Colonic mucosa (tissue), 4 donors: ENCODE data around the gene KRTAP4-3. TPM values are rescaled to one million over a fixed set of nuclear protein-coding genes. Genes with fewer than 3 reads are reported as not detected.
"Not testable (repeated sequence)": the region's sequence is repeated elsewhere in the genome, so short reads cannot be mapped to it uniquely, and the experiment has no call there.

Experiments used
- DNase-seq: peaks from one replicate; pipeline ENCODE4 v3.0.0-alpha.2; 2020
- H3K27ac ChIP-seq: fragments of 200-600 bp; one replicate; pipeline ENCODE4 v1.8.0; 2021
- H3K27me3 ChIP-seq: fragments of 200-600 bp; one replicate; pipeline ENCODE4 v1.8.0; 2021
- H3K36me3 ChIP-seq: fragments of 200-600 bp; one replicate; pipeline ENCODE4 v1.8.0; 2021
- H3K4me1 ChIP-seq: fragments of 200-600 bp; one replicate; pipeline ENCODE4 v1.8.0; 2021; ENCODE audit warnings: mild to moderate bottlenecking
- H3K4me3 ChIP-seq: fragments of 200-600 bp; one replicate; pipeline ENCODE4 v1.8.0; 2021
- H3K9ac ChIP-seq, 2 donors: one replicate each; pipeline ENCODE4 v1.7.0; 2013; ENCODE audit warnings: control low read depth in 2 of 2, low read depth in 2 of 2, low read length in 2 of 2
- H3K9me3 ChIP-seq: fragments of 200-600 bp; one replicate; pipeline ENCODE4 v1.8.0; 2021
- intact Hi-C: fragments of 100-400 bp; cut with DNase I; formaldehyde crosslinking; loops from one replicate; pipeline ENCODE4 v1.14.1; 2022
- total RNA-seq, 2 donors: library from RNA; stranded (reverse); fragmentation: NEBNext Ultra II Directional in 1 of 2; extraction: Animal tissue kit (Norgen Biotek cat#: 25700) in 1 of 2; gene quantifications; one replicate each; pipeline ENCODE4 v1.2.1, GENCODE V29; 2021
- TF ChIP-seq, protein P1 (sequence below): fragments of 200-600 bp; IDR thresholded peaks from one replicate; pipeline ENCODE4 v1.8.0; 2022; ENCODE audit warnings: antibody characterized with exemption, mild to moderate bottlenecking
- donor health status: healthy.
- donor health status: DM: no; HTN: no; CAD: no.
- donor health status: DM: no; HTN: no; CAD: no.

Gene KRTAP4-3
- total RNA-seq, 2 donors from 2014 or later = not detected

DNA sequence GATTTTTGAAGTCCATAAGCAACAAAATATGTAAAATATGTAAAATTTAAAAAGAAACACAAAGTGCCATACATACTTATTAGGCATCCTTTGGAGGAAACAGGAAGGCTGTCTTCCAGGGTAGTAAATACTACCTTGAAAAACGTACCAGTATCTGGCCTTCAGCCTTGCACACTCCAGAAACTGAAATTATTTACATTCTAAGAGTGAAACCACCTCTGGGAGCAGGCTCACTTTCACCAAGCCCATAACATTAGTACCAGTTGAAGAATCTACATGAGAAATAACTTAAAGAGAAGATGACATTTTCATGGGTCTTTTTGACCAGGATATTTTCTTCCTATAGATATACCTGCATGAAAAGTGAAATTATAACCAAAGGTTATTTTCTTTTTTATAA, 28.0 kb upstream of the KRTAP4-3 start:
- TF ChIP-seq, protein P1, sequence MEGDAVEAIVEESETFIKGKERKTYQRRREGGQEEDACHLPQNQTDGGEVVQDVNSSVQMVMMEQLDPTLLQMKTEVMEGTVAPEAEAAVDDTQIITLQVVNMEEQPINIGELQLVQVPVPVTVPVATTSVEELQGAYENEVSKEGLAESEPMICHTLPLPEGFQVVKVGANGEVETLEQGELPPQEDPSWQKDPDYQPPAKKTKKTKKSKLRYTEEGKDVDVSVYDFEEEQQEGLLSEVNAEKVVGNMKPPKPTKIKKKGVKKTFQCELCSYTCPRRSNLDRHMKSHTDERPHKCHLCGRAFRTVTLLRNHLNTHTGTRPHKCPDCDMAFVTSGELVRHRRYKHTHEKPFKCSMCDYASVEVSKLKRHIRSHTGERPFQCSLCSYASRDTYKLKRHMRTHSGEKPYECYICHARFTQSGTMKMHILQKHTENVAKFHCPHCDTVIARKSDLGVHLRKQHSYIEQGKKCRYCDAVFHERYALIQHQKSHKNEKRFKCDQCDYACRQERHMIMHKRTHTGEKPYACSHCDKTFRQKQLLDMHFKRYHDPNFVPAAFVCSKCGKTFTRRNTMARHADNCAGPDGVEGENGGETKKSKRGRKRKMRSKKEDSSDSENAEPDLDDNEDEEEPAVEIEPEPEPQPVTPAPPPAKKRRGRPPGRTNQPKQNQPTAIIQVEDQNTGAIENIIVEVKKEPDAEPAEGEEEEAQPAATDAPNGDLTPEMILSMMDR = no peak
- Histone ChIP-seq H3K36me3 (no peaks in the 10 kb centered on the region), H3K4me3 (no peak overlapping the region), H3K27ac (no peak overlapping the region), H3K9ac (no peak overlapping the region), H3K27me3 (no peaks in the 10 kb centered on the region), H3K9me3 (no peaks in the 10 kb centered on the region), H3K4me1 (no peaks in the 10 kb centered on the region)
- intact Hi-C loops = no loop called here
- no peak for DNase-seq

DNA sequence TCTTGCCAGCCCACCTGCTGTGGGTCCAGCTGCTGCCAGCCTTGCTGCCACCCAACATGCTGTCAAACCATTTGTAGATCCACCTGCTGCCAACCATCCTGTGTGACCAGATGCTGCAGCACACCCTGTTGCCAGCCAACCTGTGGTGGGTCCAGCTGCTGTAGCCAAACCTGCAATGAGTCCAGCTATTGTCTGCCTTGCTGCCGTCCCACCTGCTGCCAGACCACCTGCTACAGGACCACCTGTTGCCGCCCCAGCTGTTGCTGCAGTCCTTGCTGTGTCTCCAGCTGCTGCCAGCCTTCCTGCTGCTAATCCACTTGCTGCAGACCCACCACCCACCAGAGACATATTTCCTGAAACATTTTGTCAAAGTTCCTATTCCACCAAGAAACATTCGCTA, 22.3 kb upstream of the KRTAP4-3 start:
- Histone ChIP-seq H3K9me3 (no peaks in the 10 kb centered on the region), H3K27me3 (no peaks in the 10 kb centered on the region), H3K27ac (no peak overlapping the region), H3K9ac (no peak overlapping the region), H3K36me3 (no peaks in the 10 kb centered on the region), H3K4me3 (no peak overlapping the region), H3K4me1 (no peaks in the 10 kb centered on the region)
- intact Hi-C loops = no loop called here
- TF ChIP-seq, protein P1 = no peak
- DNase-seq = no peak

DNA sequence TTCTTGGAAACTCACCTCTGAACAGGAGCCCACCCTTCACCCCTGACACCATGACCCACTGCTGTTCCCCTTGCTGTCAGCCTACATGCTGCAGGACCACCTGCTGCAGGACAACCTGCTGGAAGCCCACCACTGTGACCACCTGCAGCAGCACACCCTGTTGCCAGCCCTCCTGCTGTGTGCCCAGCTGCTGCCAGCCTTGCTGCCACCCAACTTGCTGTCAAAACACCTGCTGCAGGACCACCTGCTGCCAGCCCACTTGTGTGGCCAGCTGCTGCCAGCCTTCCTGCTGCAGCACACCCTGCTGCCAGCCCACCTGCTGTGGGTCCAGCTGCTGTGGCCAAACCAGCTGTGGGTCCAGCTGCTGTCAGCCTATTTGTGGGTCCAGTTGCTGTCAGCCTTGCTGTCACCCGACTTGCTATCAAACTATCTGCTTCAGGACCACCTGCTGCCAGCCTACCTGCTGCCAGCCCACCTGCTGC, 21.9 kb upstream of the KRTAP4-3 start, which contains the start of gene KRTAP9-1:
TSS of gene KRTAP9-1 (plus strand) at position 51 of the 482 bp plus-strand sequence. CDS start at position 51, 0 bp downstream.
- H3K4me1 ChIP-seq, intact Hi-C loops, H3K9me3 ChIP-seq, DNase-seq, H3K27ac ChIP-seq, H3K36me3 ChIP-seq, H3K9ac ChIP-seq, H3K27me3 ChIP-seq, H3K4me3 ChIP-seq: not testable (repeated sequence)

DNA sequence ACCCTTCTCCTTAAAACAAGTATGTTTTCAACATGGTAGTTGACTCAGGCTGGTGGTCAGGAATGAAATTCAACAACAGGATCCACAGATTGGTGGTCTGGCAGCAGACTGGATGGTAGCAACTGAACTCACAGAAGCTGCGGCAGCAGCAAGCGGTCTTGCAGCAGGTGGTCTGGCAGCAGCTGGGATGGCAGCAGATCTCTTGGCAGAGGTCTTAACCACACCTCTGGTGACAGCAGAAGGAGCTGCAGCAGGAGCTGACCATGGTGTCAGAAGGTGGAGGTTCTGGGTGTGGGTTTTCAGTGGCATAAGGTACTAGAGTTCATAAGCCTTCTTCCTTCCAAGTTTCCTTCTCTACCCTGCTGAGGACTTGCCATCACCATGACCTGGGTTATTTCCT, 18.9 kb upstream of the KRTAP4-3 start:
- intact Hi-C loops = no loop called here
- no peak overlapping the region for H3K27ac ChIP-seq

DNA sequence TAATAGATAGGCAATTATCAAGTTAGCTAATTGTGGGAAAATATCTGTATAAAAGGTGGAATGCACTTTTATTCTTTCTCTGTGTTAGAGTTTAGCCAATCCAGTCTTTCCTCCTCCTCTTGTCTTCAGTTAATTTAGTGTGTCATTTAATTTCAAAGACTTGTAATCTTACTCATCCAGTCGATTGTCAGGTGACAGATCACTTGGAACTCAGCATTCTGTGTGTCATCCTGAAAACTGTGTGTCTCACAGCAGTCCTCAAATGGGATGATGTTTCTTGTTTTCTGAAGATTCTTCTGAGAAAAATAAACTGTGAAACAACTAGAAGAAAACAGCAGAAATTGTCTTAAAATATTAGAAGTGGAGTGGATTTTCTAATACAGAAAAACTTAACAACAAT, 17.0 kb upstream of the KRTAP4-3 start:
- Histone ChIP-seq H3K9ac (no peak overlapping the region), H3K27ac (no peak overlapping the region), H3K4me1 (no peaks in the 10 kb centered on the region), H3K4me3 (no peak overlapping the region), H3K9me3 (no peaks in the 10 kb centered on the region), H3K27me3 (no peaks in the 10 kb centered on the region), H3K36me3 (no peaks in the 10 kb centered on the region)
- TF ChIP-seq, protein P1 = no peak
- DNase-seq = no peak
- intact Hi-C loops = no loop called here

More for the DNA sequence above, 18.9 kb upstream of the KRTAP4-3 start:
- H3K4me3 ChIP-seq = no peak overlapping the region
- H3K36me3 ChIP-seq = no peaks in the 10 kb centered on the region
- no peaks in the 10 kb centered on the region for H3K27me3 ChIP-seq
- no peak overlapping the region for H3K9ac ChIP-seq
- no peaks in the 10 kb centered on the region for H3K4me1 ChIP-seq
- no peak for DNase-seq
- TF ChIP-seq, protein P1 = no peak
- H3K9me3 ChIP-seq = no peaks in the 10 kb centered on the region

DNA sequence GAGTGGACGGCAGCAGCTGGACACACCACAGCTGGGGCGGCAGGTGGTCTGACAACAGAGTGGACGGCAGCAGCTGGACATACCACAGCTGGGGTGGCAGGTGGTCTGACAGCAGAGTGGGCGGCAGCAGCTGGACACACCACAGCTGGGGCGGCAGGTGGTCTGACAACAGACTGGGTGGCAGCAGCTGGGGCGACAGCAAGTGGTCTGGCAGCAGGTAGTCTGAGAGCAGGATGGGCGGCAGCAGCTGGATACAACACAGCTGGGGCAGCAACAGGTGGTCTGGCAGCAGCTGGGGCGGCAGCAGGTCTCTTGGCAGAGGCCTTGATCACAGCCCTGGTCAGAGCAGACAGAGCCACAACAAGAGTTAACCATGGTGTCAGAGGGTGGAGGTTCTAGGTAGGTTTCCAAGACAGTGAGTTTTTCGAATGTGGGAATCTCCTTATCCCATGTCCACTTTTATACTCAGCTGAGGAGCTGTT, 16.5 kb upstream of the KRTAP4-3 start, which contains the start of gene KRTAP4-1:
TSS of gene KRTAP4-1 (minus strand) at position 432 of the 482 bp plus-strand sequence. CDS start at position 375, 57 bp downstream.
- TF ChIP-seq, protein P1 = no peak
- DNase-seq = no peak
- intact Hi-C loops = no loop called here

More for the DNA sequence above, 16.5 kb upstream of the KRTAP4-3 start, which contains the start of gene KRTAP4-1:
- Histone ChIP-seq H3K9ac (no peak within 1 kb of the TSS), H3K27ac (no peak within 1 kb of the TSS), H3K36me3 (no peaks in the 10 kb centered on the region), H3K27me3 (no peaks in the 10 kb centered on the region), H3K4me1 (no peaks in the 10 kb centered on the region), H3K9me3 (no peaks in the 10 kb centered on the region), H3K4me3 (no peak within 1 kb of the TSS)
